Measurements from ENCODE around the gene SPAG9.
"Not testable (repeated sequence)": the region's sequence is repeated elsewhere in the genome, so short reads cannot be mapped to it uniquely, and the experiment has no call there.

Gene SPAG9

GRCh38 chr17:51135956-51136355 is 15.3 kb upstream of the SPAG9 start:
- no peak for DNase-seq

- no peak for DNase-seq
Observed at GRCh38 chr17:51133365-51133764, 12.7 kb upstream of the SPAG9 start.

- no peak for DNase-seq
Observed at GRCh38 chr17:51132964-51133319, 12.3 kb upstream of the SPAG9 start.

GRCh38 chr17:51128076-51128475 is 7.4 kb upstream of the SPAG9 start:
- no peak for DNase-seq

- no peak for DNase-seq
Observed at GRCh38 chr17:51124640-51125503, 4.2 kb upstream of the SPAG9 start.

- DNase-seq = not testable (repeated sequence)
Observed at GRCh38 chr17:51122473-51123115, 1.9 kb upstream of the SPAG9 start.

GRCh38 chr17:51121620-51122472 is 1.2 kb upstream of the SPAG9 start:
- peak; percentile 83 to 87 for DNase-seq

- DNase-seq = peak in 1 of 2 donors; percentile 25
Observed at GRCh38 chr17:51120357-51120738, 320 bp downstream of the SPAG9 start.

- DNase-seq = peak; percentile 22 to 34
Observed at GRCh38 chr17:51119415-51120356, 982 bp downstream of the SPAG9 start.

- DNase-seq = no peak
Observed at GRCh38 chr17:51118330-51119195, 2.1 kb downstream of the SPAG9 start.

GRCh38 chr17:51115179-51115578 is 5.5 kb downstream of the SPAG9 start:
- no peak for DNase-seq

- DNase-seq = not testable (repeated sequence)
Observed at GRCh38 chr17:51112303-51113222, 8.1 kb downstream of the SPAG9 start.

GRCh38 chr17:51107778-51108177 is 12.9 kb downstream of the SPAG9 start:
- no peak for DNase-seq

GRCh38 chr17:51103451-51103850 is 17.2 kb downstream of the SPAG9 start:
- no peak for DNase-seq

- no peak for DNase-seq
Observed at GRCh38 chr17:51103050-51103449, 17.6 kb downstream of the SPAG9 start.

- no peak for DNase-seq
Observed at GRCh38 chr17:51097708-51098446, 22.8 kb downstream of the SPAG9 start.

GRCh38 chr17:51091635-51092034 is 29.0 kb downstream of the SPAG9 start:
- DNase-seq = no peak

- not testable (repeated sequence) for DNase-seq
Observed at GRCh38 chr17:51088868-51089267, 31.8 kb downstream of the SPAG9 start.

GRCh38 chr17:51088287-51088686 is 32.4 kb downstream of the SPAG9 start:
- DNase-seq = no peak
